Trophoblast cell (in vitro differentiated cells and primary cell): ENCODE results near the gene SNCA.

Experiments
- DNase-seq, 2 donors: peaks; one replicate each; pipeline ENCODE4 v3.0.0-alpha.2; 2016
- H2AFZ ChIP-seq: 2 replicates; pipeline ENCODE4 v1.6.1; 2013; ENCODE audit warnings: low read length, moderate library complexity, mild to moderate bottlenecking; ENCODE audit not compliant: insufficient read depth, poor library complexity
- H2AK5ac ChIP-seq: 2 replicates; pipeline ENCODE4 v1.6.1; 2013; ENCODE audit warnings: mild to moderate bottlenecking, low read length
- H2BK120ac ChIP-seq: 2 replicates; pipeline ENCODE4 v1.6.1; 2013; ENCODE audit warnings: low read length, mild to moderate bottlenecking, moderate library complexity; ENCODE audit not compliant: insufficient read depth, poor library complexity
- H2BK12ac ChIP-seq: 2 replicates; pipeline ENCODE4 v1.6.1; 2013; ENCODE audit warnings: mild to moderate bottlenecking, low read length, moderate library complexity
- H2BK5ac ChIP-seq: 2 replicates; pipeline ENCODE4 v1.6.1; 2013; ENCODE audit warnings: low read length, low read depth, moderate library complexity, mild to moderate bottlenecking; ENCODE audit not compliant: poor library complexity
- H3K14ac ChIP-seq: 2 replicates; pipeline ENCODE4 v1.6.1; 2013; ENCODE audit warnings: mild to moderate bottlenecking, low read length
- H3K18ac ChIP-seq: 2 replicates; pipeline ENCODE4 v1.6.1; 2013; ENCODE audit warnings: mild to moderate bottlenecking, low read length
- H3K23ac ChIP-seq: 2 replicates; pipeline ENCODE4 v1.6.1; 2013; ENCODE audit warnings: low read length
- H3K27ac ChIP-seq: 2 replicates; pipeline ENCODE4 v1.5.1; 2013; ENCODE audit warnings: low read depth, mild to moderate bottlenecking, inconsistent platforms, low read length, moderate library complexity
- H3K27me3 ChIP-seq: 2 replicates; pipeline ENCODE4 v1.6.1; 2013; ENCODE audit warnings: inconsistent platforms, mild to moderate bottlenecking, low read length, moderate library complexity; ENCODE audit not compliant: insufficient read depth
- H3K36me3 ChIP-seq, 2 experiments: 1 replicate in 1 of 2; 2 replicates in 1 of 2; pipeline ENCODE4 v1.6.1; 2013; ENCODE audit warnings: low read length in 2 of 2, mild to moderate bottlenecking in 2 of 2, moderate library complexity in 1 of 2; ENCODE audit not compliant: insufficient read depth in 2 of 2, control insufficient read depth in 1 of 2
- H3K4ac ChIP-seq: 2 replicates; pipeline ENCODE4 v1.6.1; 2013; ENCODE audit warnings: low read depth, mild to moderate bottlenecking, low read length, moderate library complexity
- H3K4me1 ChIP-seq, 2 experiments: 1 replicate in 1 of 2; 2 replicates in 1 of 2; pipeline ENCODE4 v1.6.1; 2013; ENCODE audit warnings: low read length in 2 of 2, mild to moderate bottlenecking in 2 of 2, moderate library complexity in 1 of 2; ENCODE audit not compliant: insufficient read depth in 2 of 2, control insufficient read depth in 1 of 2
- H3K4me2 ChIP-seq: 2 replicates; pipeline ENCODE4 v1.6.1; 2013; ENCODE audit warnings: inconsistent platforms, mild to moderate bottlenecking, low read length, moderate library complexity
- H3K4me3 ChIP-seq: 2 replicates; pipeline ENCODE4 v1.5.1; 2013; ENCODE audit warnings: mild to moderate bottlenecking, low read depth, low read length, inconsistent platforms
- H3K79me1 ChIP-seq: one replicate; pipeline ENCODE4 v1.6.1; 2013; ENCODE audit warnings: low read length
- H3K79me2 ChIP-seq: 2 replicates; pipeline ENCODE4 v1.6.1; 2013; ENCODE audit warnings: low read length, mild to moderate bottlenecking; ENCODE audit not compliant: control insufficient read depth, insufficient read depth, poor library complexity
- H3K9ac ChIP-seq: 2 replicates; pipeline ENCODE4 v1.6.1; 2013; ENCODE audit warnings: mild to moderate bottlenecking, low read length
- H3K9me3 ChIP-seq: 2 replicates; pipeline ENCODE4 v1.6.1; 2013; ENCODE audit warnings: low read depth, mild to moderate bottlenecking, control low read depth, inconsistent platforms, low read length; ENCODE audit not compliant: insufficient read depth
- H4K12ac ChIP-seq: 2 replicates; pipeline ENCODE4 v1.6.1; 2013; ENCODE audit warnings: low read depth, mild to moderate bottlenecking, low read length, moderate library complexity
- H4K8ac ChIP-seq: 2 replicates; pipeline ENCODE4 v1.6.1; 2013; ENCODE audit warnings: low read depth, mild to moderate bottlenecking, low read length, moderate library complexity
- H4K91ac ChIP-seq: one replicate; pipeline ENCODE4 v1.6.1; 2013; ENCODE audit warnings: low read depth, mild to moderate bottlenecking, low read length, moderate library complexity
- WGBS: extraction: QIAGEN DNeasy Blood & Tissue Kit; methylation state at CpG from one replicate; pipeline ENCODE4 v1.1.7; 2013; ENCODE audit warnings: missing lambda C conversion rate; ENCODE audit not compliant: insufficient read length, insufficient coverage; ENCODE audit errors: extremely low coverage; 5-methylcytosine and 5-hydroxymethylcytosine counted together

Gene SNCA

DNA sequence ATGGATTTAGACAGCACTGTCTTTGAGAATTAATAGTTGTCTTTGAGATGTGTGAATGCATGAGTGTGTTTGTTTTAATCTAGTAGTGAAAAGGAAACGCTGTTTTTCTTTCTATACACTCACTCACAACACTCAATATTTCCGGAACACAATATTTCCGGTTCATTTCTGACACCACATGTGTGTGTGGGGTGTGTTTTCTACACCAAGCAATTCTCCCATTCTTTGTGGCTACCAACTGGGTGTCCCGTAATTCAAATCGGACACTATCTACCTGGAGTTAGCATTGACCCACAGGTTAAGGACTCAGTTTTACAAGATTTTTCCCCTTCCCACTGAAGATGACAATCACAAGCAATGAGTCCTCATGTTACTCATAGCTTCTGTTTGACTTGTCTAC lies 113.9 kb downstream of the SNCA start:
- Histone ChIP-seq H3K14ac (no peak overlapping the region), H3K4me1 (no peaks in the 10 kb centered on the region), H3K27me3 (no peaks in the 10 kb centered on the region), H4K8ac (no peak overlapping the region), H3K79me2 (no peaks in the 10 kb centered on the region), H3K4ac (no peak overlapping the region), H3K27ac (no peak overlapping the region), H2BK5ac (no peak overlapping the region), H3K9me3 (no peaks in the 10 kb centered on the region), H2BK120ac (no peak overlapping the region), H2AK5ac (no peak overlapping the region), H3K79me1 (no peaks in the 10 kb centered on the region), H2BK12ac (no peak overlapping the region), H4K91ac (no peak overlapping the region), H3K36me3 (no peaks in the 10 kb centered on the region), H4K12ac (no peak overlapping the region), H2AFZ (no peak overlapping the region), H3K9ac (no peak overlapping the region), H3K4me3 (no peak overlapping the region), H3K23ac (no peak overlapping the region), H3K18ac (no peak overlapping the region), H3K4me2 (no peak overlapping the region)
- WGBS: no CpG with 5 or more reads among the region's 5 CpGs
- no peak for DNase-seq

DNA sequence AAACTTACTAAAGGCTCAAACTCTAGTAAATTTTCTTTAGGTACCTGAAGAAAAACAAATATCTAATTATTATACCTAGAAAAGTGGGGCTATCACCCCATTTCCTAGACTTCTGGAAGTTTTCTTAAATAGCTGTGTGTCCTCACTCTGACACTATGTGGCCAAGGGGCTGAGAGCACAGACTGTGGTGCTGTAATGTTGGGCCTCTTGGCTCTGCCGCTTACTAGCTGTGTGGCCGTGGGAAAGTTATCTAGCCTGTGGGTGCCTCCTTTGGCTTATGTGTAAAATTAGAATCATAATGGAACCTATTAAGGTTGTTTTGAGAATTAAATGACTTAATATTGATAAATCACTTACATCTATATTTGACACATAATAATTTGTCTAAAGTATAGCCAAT lies 114.4 kb downstream of the SNCA start:
- H3K23ac ChIP-seq: no peak overlapping the region
- H3K9ac ChIP-seq: no peak overlapping the region
- no peaks in the 10 kb centered on the region for H3K79me2 ChIP-seq
- H3K4me2 ChIP-seq: no peak overlapping the region
- no peak overlapping the region for H3K4me3 ChIP-seq
- H3K79me1 ChIP-seq: no peaks in the 10 kb centered on the region
- no peak overlapping the region for H2AK5ac ChIP-seq
- H3K36me3 ChIP-seq: no peaks in the 10 kb centered on the region
- no peaks in the 10 kb centered on the region for H3K9me3 ChIP-seq
- no peak overlapping the region for H4K8ac ChIP-seq
- H3K18ac ChIP-seq: no peak overlapping the region
- H3K14ac ChIP-seq: no peak overlapping the region
- no peak overlapping the region for H2AFZ ChIP-seq
- no peaks in the 10 kb centered on the region for H3K4me1 ChIP-seq
- H2BK5ac ChIP-seq: no peak overlapping the region
- no peak overlapping the region for H4K12ac ChIP-seq
- no peaks in the 10 kb centered on the region for H3K27me3 ChIP-seq
- WGBS: no CpG with 5 or more reads among the region's 2 CpGs
- no peak overlapping the region for H3K4ac ChIP-seq
- no peak overlapping the region for H4K91ac ChIP-seq
- H2BK120ac ChIP-seq: no peak overlapping the region
- H2BK12ac ChIP-seq: no peak overlapping the region
- no peak overlapping the region for H3K27ac ChIP-seq
- no peak for DNase-seq

DNA sequence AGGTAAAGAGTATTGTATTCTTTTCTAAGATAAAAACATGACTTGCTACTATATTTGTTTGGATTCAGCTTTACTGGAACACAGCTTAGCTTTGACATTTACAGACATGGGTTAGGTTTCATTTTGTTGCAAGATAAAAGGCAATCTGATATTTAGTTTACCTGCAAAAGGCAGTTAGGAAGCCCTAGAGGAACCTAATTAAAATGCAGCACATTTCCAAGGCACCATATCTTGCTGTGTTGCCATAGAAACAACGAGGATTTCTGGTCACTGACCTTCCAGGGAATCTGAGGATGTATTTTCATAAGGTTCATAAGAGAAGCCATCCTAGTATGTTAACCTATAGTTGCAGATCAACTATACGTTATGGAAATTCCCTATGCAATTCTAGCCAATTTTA lies 116.0 kb downstream of the SNCA start:
- Histone ChIP-seq H3K27ac (no peak overlapping the region), H2BK5ac (no peak overlapping the region), H2BK12ac (no peak overlapping the region), H3K14ac (no peak overlapping the region), H3K4me1 (no peaks in the 10 kb centered on the region), H4K8ac (no peak overlapping the region), H3K79me2 (no peaks in the 10 kb centered on the region), H3K9ac (no peak overlapping the region), H3K4me2 (no peak overlapping the region), H3K4ac (no peak overlapping the region), H2AK5ac (no peak overlapping the region), H3K79me1 (no peaks in the 10 kb centered on the region), H4K91ac (no peak overlapping the region), H3K36me3 (no peaks in the 10 kb centered on the region), H2AFZ (no peak overlapping the region), H3K18ac (no peak overlapping the region), H3K4me3 (no peak overlapping the region), H3K27me3 (no peaks in the 10 kb centered on the region), H3K23ac (no peak overlapping the region), H2BK120ac (no peak overlapping the region), H4K12ac (no peak overlapping the region), H3K9me3 (no peaks in the 10 kb centered on the region)
- no peak for DNase-seq
- WGBS: no CpG with 5 or more reads among the region's 2 CpGs

DNA sequence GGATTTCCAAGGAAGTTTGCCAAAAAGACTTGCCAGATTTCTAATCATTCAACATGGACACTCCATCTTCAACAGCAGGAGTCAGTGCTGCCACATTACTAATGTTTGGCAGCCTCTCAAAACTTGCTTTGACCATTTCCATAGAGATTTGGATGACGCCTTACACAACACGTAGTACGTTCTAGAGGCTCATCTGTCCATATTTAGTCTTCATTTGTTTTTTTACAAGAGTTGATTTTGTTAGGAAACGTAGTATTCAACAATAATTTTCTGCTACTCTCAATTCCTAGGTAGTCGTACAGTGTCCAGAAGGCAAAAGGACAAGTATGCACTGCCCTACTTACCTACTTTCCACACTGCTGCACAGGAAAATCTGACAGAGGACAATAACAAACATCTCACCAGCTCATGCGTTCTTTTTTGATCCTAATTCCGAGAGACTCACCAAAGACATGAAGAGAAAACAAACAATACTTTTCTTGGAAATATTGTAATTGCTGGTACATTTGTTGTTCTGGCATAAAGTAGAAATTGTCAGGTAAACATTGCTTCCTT lies 117.3 kb downstream of the SNCA start:
- Histone ChIP-seq H3K4ac (no peak overlapping the region), H3K36me3 (no peaks in the 10 kb centered on the region), H4K91ac (no peak overlapping the region), H3K79me1 (no peaks in the 10 kb centered on the region), H3K79me2 (no peaks in the 10 kb centered on the region), H3K27ac (no peak overlapping the region), H4K8ac (no peak overlapping the region), H2BK5ac (no peak overlapping the region), H3K14ac (no peak overlapping the region), H3K9ac (no peak overlapping the region), H2BK120ac (no peak overlapping the region), H2BK12ac (no peak overlapping the region), H3K4me3 (no peak overlapping the region), H2AK5ac (no peak overlapping the region), H3K23ac (no peak overlapping the region), H3K27me3 (no peaks in the 10 kb centered on the region), H3K18ac (no peak overlapping the region), H3K4me1 (no peaks in the 10 kb centered on the region), H2AFZ (no peak overlapping the region), H4K12ac (no peak overlapping the region), H3K9me3 (no peaks in the 10 kb centered on the region), H3K4me2 (no peak overlapping the region)
- no CpG with 5 or more reads among the region's 7 CpGs for WGBS
- DNase-seq: no peak
